ENCODE measurements around the gene EPAS1. TPM values are rescaled to one million over a fixed set of nuclear protein-coding genes. Genes with fewer than 3 reads are reported as not detected.

EPAS1 gene
- total and polyA plus RNA-seq, 2 of the 8 experiments (the other 6 are each of a cell fraction or from before 2014, with no cell fraction given) = 2.0 to 4.9 TPM

- H3K23ac ChIP-seq (ENCODE audit: insufficient read length) = no peak overlapping the region
- H3K23me2 ChIP-seq (ENCODE audit: low read depth, low read length) = no peaks in the 10 kb centered on the region; the same call in 1 of the 2 replicates
- no peak for FAIRE-seq
- TF ChIP-seq TCF12 (IDR thresholded peaks at IDR 0.05; ENCODE audit: low read depth, low read length) = no peak
- no peak for TF ChIP-seq CEBPB (IDR thresholded peaks at IDR 0.05; ENCODE audit: low read depth, low read length)
- H3K18ac ChIP-seq (ENCODE audit: extremely low read depth, low read length) = no peak overlapping the region
- no peaks in the 10 kb centered on the region for H3K9me3 ChIP-seq (ENCODE audit: insufficient read depth in 2 of 2, low read depth in 1 of 2, low read length in 1 of 2)
- H2BK15ac ChIP-seq (ENCODE audit: low read length) = no peak overlapping the region
- H3K4ac ChIP-seq (replicated peaks; ENCODE audit: insufficient read length, low read depth, low read length) = no peak overlapping the region
- H3K4me1 ChIP-seq (replicated peaks in 1 of 4; ENCODE audit: control insufficient read depth in 3 of 4, insufficient read depth in 4 of 4, low read length in 3 of 4) = no peaks in the 10 kb centered on the region
- H2BK20ac ChIP-seq (ENCODE audit: low read length) = no peak overlapping the region
- H3K56ac ChIP-seq (replicated peaks; ENCODE audit: insufficient read length, low read depth, low read length) = no peak overlapping the region
- no peak overlapping the region for H2BK12ac ChIP-seq (ENCODE audit: low read depth, low read length)
- H3K4me2 ChIP-seq (ENCODE audit: insufficient read depth in 1 of 2, low read depth in 2 of 2, low read length in 2 of 2) = no peak overlapping the region
- H3K14ac ChIP-seq (ENCODE audit: insufficient read length) = no peak overlapping the region
- H3K79me2 ChIP-seq (ENCODE audit: control insufficient read depth in 1 of 2, insufficient read depth in 2 of 2, low read length in 2 of 2) = no peaks in the 10 kb centered on the region
- no peaks in the 10 kb centered on the region for H3K79me1 ChIP-seq (ENCODE audit: low read depth, low read length)
- H2AK5ac ChIP-seq (ENCODE audit: low read depth, low read length) = no peak overlapping the region
- WGBS, 2 experiments (ENCODE audit: extremely low coverage in 1 of 2, insufficient coverage in 1 of 2, insufficient read length in 1 of 2, insufficient replicate concordance in 2 of 2, low coverage in 1 of 2, low lambda C conversion rate in 2 of 2, missing lambda C conversion rate in 1 of 2) = 87% methylated on average over 2 of the region's 2 CpGs; no CpG with 5 or more reads in 1 of the 2 experiments
- H3K27ac ChIP-seq (ENCODE audit: low read depth, low read length) = no peak overlapping the region
- no peaks in the 10 kb centered on the region for H3K36me3 ChIP-seq (ENCODE audit: control insufficient read depth in 2 of 4, insufficient read depth in 4 of 4, low read length in 3 of 4)
- ChIA-PET CTCF (ENCODE audit: partially characterized antibody) (interaction anchor here (0.9 kb wide), 1 partner anchor 200 kb away, joined by 3 read pairs; no protein-coding TSS in a partner anchor), POLR2A (ENCODE audit: partially characterized antibody) (no interaction called here)
- H4K8ac ChIP-seq (ENCODE audit: extremely low read depth, insufficient read depth, low read length) = no peak overlapping the region
- H4K91ac ChIP-seq (replicated peaks; ENCODE audit: insufficient read length, low read length) = no peak overlapping the region
- H3K27me3 ChIP-seq (replicated peaks in 1 of 4; ENCODE audit: control insufficient read depth in 3 of 4, extremely low read depth in 1 of 4, insufficient read depth in 3 of 4, low read length in 3 of 4) = no peaks in the 10 kb centered on the region; a peak in 1 of 7 replicates
- no peak overlapping the region for H3K4me3 ChIP-seq (ENCODE audit: extremely low read depth in 1 of 4, insufficient read depth in 2 of 4, low read depth in 3 of 4, low read length in 4 of 4)
- H2BK120ac ChIP-seq (replicated peaks; ENCODE audit: low read depth, low read length) = no peak overlapping the region
- no peak overlapping the region for H2AFZ ChIP-seq (ENCODE audit: low read length)
- no peak overlapping the region for H3K9ac ChIP-seq (replicated peaks in 1 of 4; ENCODE audit: extremely low read depth in 1 of 4, low read depth in 3 of 4, low read length in 3 of 4)
- H2BK5ac ChIP-seq (ENCODE audit: low read depth, low read length) = no peak overlapping the region
- no peak for DNase-seq (ENCODE audit: low read depth in 1 of 2, low spot score in 2 of 2)
- no peak overlapping the region for H4K5ac ChIP-seq (ENCODE audit: insufficient read length, low read depth, low read length)
- no peaks in the 10 kb centered on the region for H4K20me1 ChIP-seq (replicated peaks in 1 of 2; ENCODE audit: control insufficient read depth in 1 of 2, insufficient read depth in 2 of 2, low read length in 2 of 2)
Measured at GRCh38 chr2:46262248-46262938, 34.8 kb upstream of the EPAS1 start.
